Measurements from ENCODE around the gene PTPRJ. TPM values are rescaled to one million over a fixed set of nuclear protein-coding genes. Genes with fewer than 3 reads are reported as not detected.

PTPRJ gene
- total RNA-seq, 1 donor from 2014 or later = 18.6 TPM

- Mint-ChIP-seq H3K27ac (no peak overlapping the region), H3K36me3 (peaks cover 49% of the 10 kb centered on the region), H3K4me1 (ENCODE audit: unreplicated experiment) (no peaks in the 10 kb centered on the region), H3K4me3 (no peak overlapping the region), H3K9me3 (peaks cover 7% of the 10 kb centered on the region), H3K27me3 (no peaks in the 10 kb centered on the region)
- TF ChIP-seq, protein P1, sequence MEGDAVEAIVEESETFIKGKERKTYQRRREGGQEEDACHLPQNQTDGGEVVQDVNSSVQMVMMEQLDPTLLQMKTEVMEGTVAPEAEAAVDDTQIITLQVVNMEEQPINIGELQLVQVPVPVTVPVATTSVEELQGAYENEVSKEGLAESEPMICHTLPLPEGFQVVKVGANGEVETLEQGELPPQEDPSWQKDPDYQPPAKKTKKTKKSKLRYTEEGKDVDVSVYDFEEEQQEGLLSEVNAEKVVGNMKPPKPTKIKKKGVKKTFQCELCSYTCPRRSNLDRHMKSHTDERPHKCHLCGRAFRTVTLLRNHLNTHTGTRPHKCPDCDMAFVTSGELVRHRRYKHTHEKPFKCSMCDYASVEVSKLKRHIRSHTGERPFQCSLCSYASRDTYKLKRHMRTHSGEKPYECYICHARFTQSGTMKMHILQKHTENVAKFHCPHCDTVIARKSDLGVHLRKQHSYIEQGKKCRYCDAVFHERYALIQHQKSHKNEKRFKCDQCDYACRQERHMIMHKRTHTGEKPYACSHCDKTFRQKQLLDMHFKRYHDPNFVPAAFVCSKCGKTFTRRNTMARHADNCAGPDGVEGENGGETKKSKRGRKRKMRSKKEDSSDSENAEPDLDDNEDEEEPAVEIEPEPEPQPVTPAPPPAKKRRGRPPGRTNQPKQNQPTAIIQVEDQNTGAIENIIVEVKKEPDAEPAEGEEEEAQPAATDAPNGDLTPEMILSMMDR (conservative IDR thresholded peaks at IDR 0.05) = no peak
- no peak for DNase-seq (ENCODE audit: extremely low spot score, unreplicated experiment)
Observed at GRCh38 chr11:48148749-48149148, 168.4 kb downstream of the PTPRJ start.

DNA sequence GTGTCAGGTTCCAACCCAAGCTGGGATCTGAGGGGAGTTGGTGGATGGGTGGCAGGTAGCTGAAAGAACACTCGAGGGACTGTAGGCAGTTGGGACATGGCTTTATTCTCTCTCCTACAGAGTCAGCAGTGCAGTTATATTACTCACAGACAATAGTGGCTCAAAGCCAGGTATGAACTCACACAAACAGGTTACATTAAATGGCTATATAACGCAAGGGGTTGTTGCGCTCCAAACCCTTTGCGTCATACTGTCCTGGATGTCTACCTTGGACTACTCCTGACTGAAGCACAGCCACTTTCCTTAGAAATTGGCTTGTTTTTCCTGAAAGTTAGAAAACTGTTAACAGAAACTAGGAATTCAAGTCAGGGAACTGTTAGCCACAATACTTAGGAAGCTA is 169.9 kb downstream of the PTPRJ start:
- TF ChIP-seq, protein P1 (conservative IDR thresholded peaks at IDR 0.05) = no peak
- Mint-ChIP-seq H3K4me1 (ENCODE audit: unreplicated experiment) (no peaks in the 10 kb centered on the region), H3K36me3 (peaks cover 46% of the 10 kb centered on the region), H3K4me3 (no peak overlapping the region), H3K27ac (no peak overlapping the region), H3K9me3 (peaks cover 8% of the 10 kb centered on the region), H3K27me3 (no peaks in the 10 kb centered on the region)
- no peak for DNase-seq (ENCODE audit: extremely low spot score, unreplicated experiment)

- Mint-ChIP-seq H3K4me1 (ENCODE audit: unreplicated experiment) (no peaks in the 10 kb centered on the region), H3K27me3 (no peaks in the 10 kb centered on the region), H3K36me3 (peaks cover 40% of the 10 kb centered on the region), H3K4me3 (no peak overlapping the region), H3K9me3 (peaks cover 8% of the 10 kb centered on the region), H3K27ac (no peak overlapping the region)
- TF ChIP-seq, protein P1 (conservative IDR thresholded peaks at IDR 0.05) = no peak
- DNase-seq (ENCODE audit: extremely low spot score, unreplicated experiment) = no peak
Observed at GRCh38 chr11:48154151-48154550, 173.8 kb downstream of the PTPRJ start.

- no peaks in the 10 kb centered on the region for H3K9me3 Mint-ChIP-seq
- TF ChIP-seq, protein P1 (conservative IDR thresholded peaks at IDR 0.05) = no peak
- no peak overlapping the region for H3K4me3 Mint-ChIP-seq
- no peaks in the 10 kb centered on the region for H3K27me3 Mint-ChIP-seq
- H3K36me3 Mint-ChIP-seq = peaks cover 15% of the 10 kb centered on the region
- no peak overlapping the region for H3K27ac Mint-ChIP-seq
- peaks cover 5% of the 10 kb centered on the region for H3K4me1 Mint-ChIP-seq (ENCODE audit: unreplicated experiment)
- no peak for DNase-seq (ENCODE audit: extremely low spot score, unreplicated experiment)
Observed at GRCh38 chr11:48161951-48162884, 181.9 kb downstream of the PTPRJ start.

- peaks cover 5% of the 10 kb centered on the region for H3K4me1 Mint-ChIP-seq (ENCODE audit: unreplicated experiment)
- no peak for DNase-seq (ENCODE audit: extremely low spot score, unreplicated experiment)
- no peaks in the 10 kb centered on the region for H3K27me3 Mint-ChIP-seq
- peaks cover 19% of the 10 kb centered on the region for H3K36me3 Mint-ChIP-seq
- no peak overlapping the region for H3K4me3 Mint-ChIP-seq
- TF ChIP-seq, protein P1 (conservative IDR thresholded peaks at IDR 0.05) = no peak
- H3K9me3 Mint-ChIP-seq = no peaks in the 10 kb centered on the region
- H3K27ac Mint-ChIP-seq = no peak overlapping the region
Observed at GRCh38 chr11:48162885-48163268, 182.5 kb downstream of the PTPRJ start.

Measured in type B pancreatic cell (in vitro differentiated cells).